Large intestine (tissue), 3 donors: ENCODE data around the gene MRPS34. TPM values are rescaled to one million over a fixed set of nuclear protein-coding genes. Genes with fewer than 3 reads are reported as not detected.
"Not testable (repeated sequence)": the region's sequence is repeated elsewhere in the genome, so short reads cannot be mapped to it uniquely, and the experiment has no call there.

ENCODE experiments used
- DNase-seq, 2 donors: peaks; one replicate each; pipeline versions ENCODE4 v3.0.0 to v3.0.0-alpha.2; 2013
- H3K27ac ChIP-seq: one replicate; pipeline ENCODE4 v1.5.1; 2013; ENCODE audit warnings: low read length
- H3K27me3 ChIP-seq: 2 replicates; pipeline ENCODE4 v1.6.1; 2013; ENCODE audit warnings: low read length; ENCODE audit not compliant: control insufficient read depth, insufficient read depth
- H3K36me3 ChIP-seq: 2 replicates; pipeline ENCODE4 v1.6.1; 2013; ENCODE audit warnings: low read length; ENCODE audit not compliant: control insufficient read depth, insufficient read depth
- H3K4me1 ChIP-seq: one replicate; pipeline ENCODE4 v1.6.1; 2013; ENCODE audit warnings: low read length; ENCODE audit not compliant: control insufficient read depth, insufficient read depth
- H3K4me3 ChIP-seq: one replicate; pipeline ENCODE4 v1.5.1; 2013; ENCODE audit warnings: low read length
- H3K9me3 ChIP-seq: one replicate; pipeline ENCODE4 v1.6.1; 2013; ENCODE audit warnings: mild to moderate bottlenecking, low read depth, low read length, moderate library complexity; ENCODE audit not compliant: control insufficient read depth
- WGBS: methylation state at CpG from one replicate; pipeline ENCODE4 v1.1.5; 2013; ENCODE audit warnings: low lambda C conversion rate; ENCODE audit not compliant: insufficient coverage; 5-methylcytosine and 5-hydroxymethylcytosine counted together
- polyA plus RNA-seq: library from polyadenylated mRNA; unstranded; fragments of 120-200 nt; gene quantifications from one replicate; pipeline ENCODE4 v1.2.1, GENCODE V29; 2013

The MRPS34 gene
- polyA plus RNA-seq, 1 donor, result 82.8 TPM

DNA sequence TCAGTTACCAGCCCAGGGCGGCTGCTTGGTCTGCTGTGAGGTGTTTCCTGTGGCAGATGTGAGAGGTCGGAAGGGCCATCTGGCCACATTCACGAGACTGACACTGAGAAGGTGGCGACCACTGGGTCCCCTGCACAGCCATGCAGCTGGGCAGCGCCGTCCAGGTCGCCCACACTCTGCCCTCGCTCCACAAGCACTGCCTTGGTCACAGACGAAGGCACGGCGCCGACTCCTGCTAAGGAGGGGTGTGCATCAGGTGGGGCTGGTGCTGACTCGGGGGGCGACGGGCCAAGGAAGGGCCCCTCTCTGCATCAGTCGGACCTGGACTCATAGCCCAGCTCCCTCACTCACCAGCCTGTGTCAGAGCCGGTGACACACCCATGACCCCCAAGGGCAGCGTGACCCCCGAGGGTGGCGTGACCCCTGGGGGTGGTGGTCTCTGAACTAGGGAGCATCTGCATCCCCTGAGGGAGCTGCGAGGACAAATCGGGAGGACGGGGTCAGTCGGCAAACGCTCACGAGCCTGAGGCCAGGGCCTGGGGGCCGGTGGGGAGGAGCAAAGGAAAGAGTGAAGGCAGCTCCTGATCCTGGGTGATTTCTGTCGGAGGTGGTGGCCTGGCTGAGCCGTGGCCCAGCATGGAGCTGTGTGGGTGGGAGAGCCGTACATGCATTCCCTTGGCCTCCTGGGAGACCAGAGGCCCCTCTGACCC is 32.0 kb downstream of the MRPS34 start:
- H3K4me1 ChIP-seq, result no peaks in the 10 kb centered on the region
- H3K27me3 ChIP-seq, result no peaks in the 10 kb centered on the region
- H3K27ac ChIP-seq, result no peak overlapping the region
- peaks cover 42% of the 10 kb centered on the region for H3K36me3 ChIP-seq
- H3K4me3 ChIP-seq, result no peak overlapping the region
- H3K9me3 ChIP-seq, result peaks cover 16% of the 10 kb centered on the region
- no peak for DNase-seq
- no CpG with 5 or more reads among the region's 30 CpGs for WGBS

DNA sequence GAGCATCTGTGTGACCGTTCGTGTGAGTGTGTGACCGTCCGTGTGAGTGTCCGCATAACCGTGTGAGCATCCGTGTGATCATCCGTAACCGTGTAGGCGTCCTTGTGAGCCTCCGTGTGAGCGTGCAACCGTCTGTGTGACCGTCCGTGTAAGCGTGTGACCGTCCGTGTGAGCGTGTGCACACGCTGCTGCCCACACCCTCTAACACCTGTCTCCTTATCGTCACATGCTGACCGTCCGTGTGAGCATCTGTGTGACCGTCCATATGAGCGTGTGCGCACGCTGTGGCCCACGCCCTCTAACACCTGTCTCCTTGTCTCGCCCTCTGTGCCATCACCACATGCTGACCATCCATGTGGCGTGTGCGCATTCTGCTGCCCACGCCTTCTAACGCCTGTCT is 32.7 kb downstream of the MRPS34 start:
- Histone ChIP-seq H3K4me1 (no peaks in the 10 kb centered on the region), H3K27ac (no peak overlapping the region), H3K36me3 (peaks cover 35% of the 10 kb centered on the region), H3K4me3 (no peak overlapping the region), H3K27me3 (no peaks in the 10 kb centered on the region), H3K9me3 (peaks cover 16% of the 10 kb centered on the region)
- no CpG with 5 or more reads among the region's 33 CpGs for WGBS
- no peak for DNase-seq

DNA sequence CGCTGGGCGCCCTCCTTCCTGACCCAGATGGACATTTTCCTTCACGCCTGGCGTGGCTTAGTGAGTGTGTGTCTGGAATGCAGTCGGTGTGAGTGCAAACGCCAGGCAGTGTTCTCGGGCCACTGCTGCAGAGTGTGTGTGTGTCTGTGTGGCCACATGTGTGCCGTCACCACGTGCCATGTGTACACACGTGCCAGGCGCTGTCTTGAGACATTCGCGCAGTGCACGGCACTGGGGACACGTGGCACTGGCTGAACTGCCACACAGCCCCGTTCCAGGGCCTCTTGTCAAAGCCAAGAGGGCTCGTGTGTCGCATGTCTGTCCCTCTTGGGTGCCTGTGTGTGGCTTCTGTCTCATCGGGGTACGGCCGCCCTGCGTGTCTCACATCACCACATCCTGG is 38.1 kb downstream of the MRPS34 start:
- H3K27me3 ChIP-seq, result no peaks in the 10 kb centered on the region
- peaks cover 19% of the 10 kb centered on the region for H3K9me3 ChIP-seq
- no peak for DNase-seq
- peaks cover 30% of the 10 kb centered on the region for H3K36me3 ChIP-seq
- H3K27ac ChIP-seq, result no peak overlapping the region
- no CpG with 5 or more reads among the region's 22 CpGs for WGBS
- H3K4me1 ChIP-seq, result no peaks in the 10 kb centered on the region
- H3K4me3 ChIP-seq, result no peak overlapping the region

DNA sequence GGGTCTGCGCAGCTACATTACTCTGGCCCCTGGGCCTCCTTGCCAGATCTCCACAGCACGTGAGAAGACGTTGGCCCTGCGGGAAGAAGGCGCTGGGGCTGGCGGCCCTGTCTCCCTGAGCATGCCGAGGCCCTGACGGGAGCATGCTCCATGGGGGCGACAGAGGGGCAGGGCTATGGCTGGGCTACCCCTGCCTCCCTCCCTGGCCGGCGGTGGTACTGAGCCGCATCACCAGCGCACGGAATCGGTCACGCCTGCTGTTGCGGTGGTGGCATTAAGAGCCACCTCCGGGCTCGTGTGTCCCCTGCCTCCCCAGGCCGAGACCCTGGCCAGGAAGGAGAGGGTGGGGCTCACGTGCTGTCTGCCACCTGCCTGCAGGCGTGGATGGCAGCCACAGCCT is 38.8 kb downstream of the MRPS34 start:
- H3K4me3 ChIP-seq, result no peak overlapping the region
- H3K4me1 ChIP-seq, result no peaks in the 10 kb centered on the region
- H3K27me3 ChIP-seq, result no peaks in the 10 kb centered on the region
- H3K9me3 ChIP-seq, result peaks cover 12% of the 10 kb centered on the region
- WGBS, result no CpG with 5 or more reads among the region's 22 CpGs
- no peak for DNase-seq
- H3K36me3 ChIP-seq, result peaks cover 36% of the 10 kb centered on the region
- H3K27ac ChIP-seq, result no peak overlapping the region

DNA sequence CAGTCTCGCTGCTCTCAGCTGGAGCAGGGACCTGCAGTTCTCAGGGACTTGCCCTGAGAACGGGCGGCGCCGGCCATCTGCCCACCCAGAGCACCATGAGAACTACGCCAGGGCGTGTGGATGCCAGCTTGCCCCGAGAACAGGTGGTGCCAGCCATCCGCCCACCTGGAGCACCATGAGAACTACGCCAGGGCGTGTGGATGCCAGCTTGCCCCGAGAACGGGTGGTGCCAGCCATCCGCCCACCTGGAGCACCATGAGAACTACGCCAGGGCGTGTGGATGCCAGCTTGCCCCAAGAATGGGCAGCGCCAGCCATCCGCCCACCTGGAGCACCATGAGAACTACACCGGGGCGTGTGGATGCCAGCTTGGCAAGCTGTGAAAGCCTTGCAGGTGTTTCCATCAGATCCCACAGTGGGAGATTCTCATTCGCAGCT is 40.4 kb downstream of the MRPS34 start:
- H3K9me3 ChIP-seq, result peaks cover 12% of the 10 kb centered on the region
- H3K4me1 ChIP-seq, H3K4me3 ChIP-seq, H3K27me3 ChIP-seq, DNase-seq, H3K27ac ChIP-seq: not testable (repeated sequence)
- no CpG with 5 or more reads among the region's 21 CpGs for WGBS
- H3K36me3 ChIP-seq, result peaks cover 51% of the 10 kb centered on the region

DNA sequence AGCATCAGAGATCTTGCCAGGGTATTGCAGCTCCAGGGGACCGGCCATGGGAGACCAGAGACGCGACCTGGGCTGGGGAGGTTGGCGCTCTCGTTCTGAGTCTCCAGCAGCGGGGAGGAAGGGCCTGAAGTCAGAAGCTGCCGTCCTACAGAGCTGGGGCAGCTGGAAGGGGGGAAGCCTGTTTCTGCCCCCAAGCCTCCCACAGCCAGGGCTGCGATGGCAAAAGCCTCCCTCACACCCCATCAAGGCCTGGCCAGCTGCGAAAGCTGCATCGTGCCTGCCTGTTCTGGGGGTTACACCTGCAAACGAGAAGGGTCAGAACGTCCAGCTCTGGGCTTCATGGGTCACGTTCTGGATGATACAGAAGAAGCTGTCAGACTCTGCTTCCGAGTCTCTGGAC is 40.9 kb downstream of the MRPS34 start:
- no peak overlapping the region for H3K27ac ChIP-seq
- H3K9me3 ChIP-seq, result peaks cover 12% of the 10 kb centered on the region
- peaks cover 54% of the 10 kb centered on the region for H3K36me3 ChIP-seq
- H3K4me1 ChIP-seq, result no peaks in the 10 kb centered on the region
- DNase-seq, result no peak
- no peaks in the 10 kb centered on the region for H3K27me3 ChIP-seq
- no peak overlapping the region for H3K4me3 ChIP-seq
- WGBS, result no CpG with 5 or more reads among the region's 14 CpGs

DNA sequence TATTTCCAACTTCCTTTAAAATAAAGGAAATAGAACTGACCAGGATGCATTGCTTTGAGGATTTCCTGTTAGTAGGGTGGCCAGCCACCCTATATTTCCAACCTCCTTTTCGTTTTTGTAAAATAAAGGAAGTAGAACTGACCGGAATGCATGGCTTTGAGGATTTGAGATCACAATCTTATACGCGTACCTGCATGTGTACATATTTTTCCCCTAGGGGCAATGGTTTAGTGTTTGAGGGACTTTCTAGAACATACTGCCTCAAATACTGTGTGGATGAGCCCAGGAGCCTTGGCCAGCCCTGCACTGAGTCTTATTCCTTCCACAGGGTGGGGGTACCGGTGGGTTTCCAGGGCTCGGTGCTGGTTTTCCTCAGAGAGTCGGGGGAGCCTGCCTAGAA is 41.3 kb downstream of the MRPS34 start:
- Histone ChIP-seq H3K4me1 (no peaks in the 10 kb centered on the region), H3K36me3 (peaks cover 59% of the 10 kb centered on the region), H3K27me3 (no peaks in the 10 kb centered on the region), H3K4me3 (no peak overlapping the region), H3K9me3 (peaks cover 10% of the 10 kb centered on the region), H3K27ac (no peak overlapping the region)
- no peak for DNase-seq
- no CpG with 5 or more reads among the region's 7 CpGs for WGBS

DNA sequence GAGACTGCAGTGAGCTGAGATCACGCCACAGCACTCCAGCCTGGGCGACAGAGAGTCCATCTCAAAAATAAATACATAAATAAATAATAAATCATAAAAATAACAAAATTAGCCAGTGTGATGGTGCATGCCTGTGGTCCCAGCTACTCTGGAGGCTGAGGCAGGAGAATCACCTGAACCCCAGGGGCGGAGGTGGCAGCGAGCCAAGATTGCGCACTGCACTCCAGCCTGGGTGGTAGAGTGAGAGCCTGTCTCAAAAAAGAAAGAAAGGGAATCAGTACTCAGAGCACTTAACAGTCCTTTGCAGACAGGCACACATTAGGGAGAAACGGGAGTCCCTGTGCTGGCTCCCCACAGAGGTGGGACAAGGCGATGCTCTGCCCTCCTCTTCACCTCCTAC is 41.9 kb downstream of the MRPS34 start:
- no peak for DNase-seq
- Histone ChIP-seq H3K36me3 (peaks cover 64% of the 10 kb centered on the region), H3K9me3 (peaks cover 4% of the 10 kb centered on the region), H3K4me1 (no peaks in the 10 kb centered on the region), H3K27ac (no peak overlapping the region), H3K4me3 (no peak overlapping the region), H3K27me3 (no peaks in the 10 kb centered on the region)
- WGBS, result no CpG with 5 or more reads among the region's 7 CpGs

DNA sequence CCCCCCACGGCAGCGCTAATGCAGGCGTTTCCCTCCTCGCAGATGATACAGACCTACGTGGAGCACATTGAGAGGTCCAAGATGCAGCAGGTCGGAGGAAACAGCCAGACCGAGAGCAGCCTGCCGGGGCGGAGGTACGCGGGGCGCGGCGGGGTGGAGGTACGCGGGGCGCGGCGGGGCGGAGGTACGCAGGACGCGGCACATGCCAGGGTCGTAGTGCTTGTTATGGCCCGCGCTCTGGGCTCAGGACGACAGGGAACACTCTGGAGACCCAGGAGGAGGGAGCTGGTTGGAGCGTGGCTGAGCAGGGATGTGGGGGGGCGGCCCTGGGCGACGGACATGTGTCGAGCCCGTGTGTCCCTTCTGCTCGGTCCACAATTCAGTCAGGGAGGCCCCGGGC is 43.5 kb downstream of the MRPS34 start:
- DNase-seq, result no peak
- Histone ChIP-seq H3K27me3 (no peaks in the 10 kb centered on the region), H3K4me1 (no peaks in the 10 kb centered on the region), H3K36me3 (peaks cover 66% of the 10 kb centered on the region), H3K27ac (no peak overlapping the region), H3K4me3 (no peak overlapping the region), H3K9me3 (no peaks in the 10 kb centered on the region)
- WGBS, result 100% methylated on average over 11 of the region's 35 CpGs

DNA sequence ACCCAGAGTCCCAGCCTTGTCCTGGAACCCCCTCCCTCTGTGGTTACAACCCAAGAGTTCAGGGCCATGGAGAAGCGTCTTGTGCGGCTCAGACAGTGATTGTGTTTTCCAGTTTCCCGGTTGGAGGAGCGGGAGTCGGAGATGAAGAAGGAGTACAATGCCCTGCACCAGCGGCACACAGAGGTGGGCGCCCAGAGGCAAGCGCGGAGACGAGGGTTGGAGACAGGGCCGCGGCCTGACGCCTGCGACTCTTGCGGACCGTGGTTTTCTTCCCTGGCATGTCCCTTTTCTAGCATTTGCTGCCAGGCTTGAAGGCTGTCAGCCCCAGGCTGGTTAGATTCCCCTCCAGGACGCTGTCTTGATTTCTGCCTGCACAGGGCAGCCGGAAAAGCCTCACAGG is 43.9 kb downstream of the MRPS34 start:
- H3K4me3 ChIP-seq, result no peak overlapping the region
- no peak for DNase-seq
- H3K36me3 ChIP-seq, result peaks cover 66% of the 10 kb centered on the region
- no peaks in the 10 kb centered on the region for H3K9me3 ChIP-seq
- no peak overlapping the region for H3K27ac ChIP-seq
- no peaks in the 10 kb centered on the region for H3K4me1 ChIP-seq
- WGBS, result no CpG with 5 or more reads among the region's 18 CpGs
- no peaks in the 10 kb centered on the region for H3K27me3 ChIP-seq
